HuH-7 (cell line): ENCODE measurements around the gene GPR137C.

ENCODE experiments used
- DNase-seq: peaks from one replicate; pipeline ENCODE4 v3.0.0; 2011; ENCODE audit warnings: low spot score

GPR137C gene, protein sequence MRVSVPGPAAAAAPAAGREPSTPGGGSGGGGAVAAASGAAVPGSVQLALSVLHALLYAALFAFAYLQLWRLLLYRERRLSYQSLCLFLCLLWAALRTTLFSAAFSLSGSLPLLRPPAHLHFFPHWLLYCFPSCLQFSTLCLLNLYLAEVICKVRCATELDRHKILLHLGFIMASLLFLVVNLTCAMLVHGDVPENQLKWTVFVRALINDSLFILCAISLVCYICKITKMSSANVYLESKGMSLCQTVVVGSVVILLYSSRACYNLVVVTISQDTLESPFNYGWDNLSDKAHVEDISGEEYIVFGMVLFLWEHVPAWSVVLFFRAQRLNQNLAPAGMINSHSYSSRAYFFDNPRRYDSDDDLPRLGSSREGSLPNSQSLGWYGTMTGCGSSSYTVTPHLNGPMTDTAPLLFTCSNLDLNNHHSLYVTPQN

DNA sequence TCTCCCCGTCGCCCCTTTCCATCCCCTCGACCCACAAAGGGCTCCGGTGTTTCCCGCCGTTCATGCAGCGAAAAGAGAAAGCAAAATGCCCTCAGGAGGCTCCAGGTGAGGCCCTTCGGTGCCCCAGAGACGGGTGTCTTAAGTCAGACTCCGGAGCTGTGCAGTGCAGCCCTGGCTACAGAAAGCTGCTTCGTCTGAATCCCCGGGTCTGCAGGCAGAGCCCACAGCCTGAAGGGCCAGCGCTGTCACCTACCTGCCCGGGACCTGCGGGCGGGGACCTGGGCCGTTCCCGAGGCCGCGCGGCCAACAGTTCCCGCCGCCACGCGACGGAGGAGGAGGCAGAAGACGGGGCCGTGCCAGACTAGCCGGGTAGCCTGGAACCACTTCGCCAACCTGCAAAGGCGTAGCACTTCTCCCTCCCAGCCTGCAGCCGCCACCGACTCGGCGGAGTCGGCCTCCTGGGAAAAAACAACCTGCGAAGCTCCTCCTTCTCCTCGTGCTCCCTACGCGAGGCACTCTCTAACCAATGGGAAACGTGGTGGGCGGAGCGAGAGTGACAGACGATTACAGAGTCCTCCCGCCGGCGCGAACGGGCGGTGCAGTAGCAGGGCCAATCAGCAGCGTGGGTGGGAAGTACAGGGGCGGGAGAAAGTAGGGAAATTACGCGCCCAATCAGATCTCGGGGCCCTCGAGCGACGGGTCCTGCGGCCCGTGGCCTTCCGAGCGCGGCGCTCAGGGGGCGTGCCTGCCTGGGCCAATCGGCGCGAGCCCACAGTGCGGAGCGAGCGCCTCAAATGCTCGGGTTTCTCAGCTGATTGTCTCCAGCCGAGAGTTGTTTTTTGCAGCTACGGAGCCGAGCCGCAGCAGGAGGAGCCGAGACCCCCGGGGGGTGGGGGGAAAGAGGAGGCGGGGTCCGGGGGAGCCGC, at the start of gene GPR137C, which contains the start of gene TXNDC16:
TSS of gene GPR137C (plus strand) at position 774 of the 926 bp plus-strand sequence. CDS start 312 bp downstream, outside the sequence.
TSS of gene TXNDC16 (minus strand) at position 443 of the 926 bp plus-strand sequence. CDS start 8,948 bp downstream, outside the sequence.
- DNase-seq, result peak; percentile 88

DNA sequence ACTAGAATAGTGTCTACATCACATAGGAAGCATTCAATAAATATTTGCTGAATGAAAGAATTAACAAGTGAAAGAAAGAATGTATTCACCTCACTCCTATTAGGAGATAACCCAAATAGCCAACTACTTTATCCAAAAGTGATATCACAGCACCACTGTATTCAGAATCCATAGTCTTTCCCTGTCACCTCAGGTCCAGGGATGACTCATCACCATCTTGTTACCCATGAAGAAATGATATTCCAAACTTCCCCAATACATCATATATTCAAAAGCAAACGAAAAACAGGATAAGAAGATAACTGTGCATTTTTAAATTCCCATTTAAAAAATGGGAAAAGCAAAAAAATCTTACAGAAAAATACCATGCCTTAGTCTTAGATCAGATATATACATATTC, 39.4 kb upstream of the GPR137C start:
- no peak for DNase-seq

DNA sequence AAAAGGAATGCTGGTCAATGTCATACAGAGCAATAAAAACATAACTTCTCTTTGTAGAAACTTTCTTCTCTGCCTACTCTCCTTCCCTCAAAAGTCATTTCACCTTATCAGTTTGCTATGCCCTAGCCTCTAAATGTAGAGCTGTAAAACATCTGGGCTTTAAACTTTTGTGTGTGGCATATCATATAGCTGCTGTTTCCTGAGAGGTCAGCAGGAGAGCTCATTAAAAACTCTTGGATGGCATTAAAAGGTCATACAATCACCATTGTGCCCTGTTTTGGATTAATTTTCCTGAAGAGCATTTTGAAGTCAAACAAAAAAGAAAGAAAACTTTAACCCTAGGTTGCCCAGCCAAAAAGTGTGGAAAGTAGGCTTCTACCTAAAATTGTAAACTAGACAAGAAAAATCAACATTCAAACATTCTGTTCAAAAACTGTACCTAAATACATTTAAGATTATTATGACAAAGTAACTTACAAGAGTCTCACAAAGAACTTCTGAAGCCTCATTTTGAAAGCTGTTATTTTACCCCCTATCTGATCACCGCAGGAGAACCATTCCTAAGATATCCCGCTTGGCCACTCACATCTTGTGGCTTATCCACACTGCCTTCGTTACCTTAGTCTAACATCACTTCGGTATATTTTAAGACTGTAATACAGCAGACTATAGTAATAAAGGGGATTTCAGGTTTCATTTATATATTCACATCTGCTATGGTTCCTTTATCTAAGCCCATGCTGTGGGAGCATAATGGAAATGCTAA, 38.4 kb upstream of the GPR137C start:
- no peak for DNase-seq

DNA sequence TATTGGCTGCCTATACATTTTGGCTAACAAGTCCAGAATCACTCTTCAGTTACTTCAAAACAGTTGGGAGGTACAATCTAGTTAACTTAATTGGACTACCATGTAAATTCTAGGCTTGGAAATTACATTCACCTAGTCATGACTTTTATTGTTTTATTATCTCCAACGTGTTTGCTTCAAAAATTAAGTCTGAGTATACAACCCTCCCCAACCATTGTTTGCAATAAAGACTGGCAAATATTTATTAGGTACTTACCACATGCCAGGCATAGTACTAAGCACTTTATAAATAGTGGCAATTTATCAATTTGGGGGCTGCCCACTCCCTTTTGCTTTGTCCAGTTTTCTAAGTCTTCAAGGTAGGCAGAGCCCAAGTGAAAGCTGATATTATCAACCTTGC, 30.6 kb upstream of the GPR137C start:
- DNase-seq, result no peak

DNA sequence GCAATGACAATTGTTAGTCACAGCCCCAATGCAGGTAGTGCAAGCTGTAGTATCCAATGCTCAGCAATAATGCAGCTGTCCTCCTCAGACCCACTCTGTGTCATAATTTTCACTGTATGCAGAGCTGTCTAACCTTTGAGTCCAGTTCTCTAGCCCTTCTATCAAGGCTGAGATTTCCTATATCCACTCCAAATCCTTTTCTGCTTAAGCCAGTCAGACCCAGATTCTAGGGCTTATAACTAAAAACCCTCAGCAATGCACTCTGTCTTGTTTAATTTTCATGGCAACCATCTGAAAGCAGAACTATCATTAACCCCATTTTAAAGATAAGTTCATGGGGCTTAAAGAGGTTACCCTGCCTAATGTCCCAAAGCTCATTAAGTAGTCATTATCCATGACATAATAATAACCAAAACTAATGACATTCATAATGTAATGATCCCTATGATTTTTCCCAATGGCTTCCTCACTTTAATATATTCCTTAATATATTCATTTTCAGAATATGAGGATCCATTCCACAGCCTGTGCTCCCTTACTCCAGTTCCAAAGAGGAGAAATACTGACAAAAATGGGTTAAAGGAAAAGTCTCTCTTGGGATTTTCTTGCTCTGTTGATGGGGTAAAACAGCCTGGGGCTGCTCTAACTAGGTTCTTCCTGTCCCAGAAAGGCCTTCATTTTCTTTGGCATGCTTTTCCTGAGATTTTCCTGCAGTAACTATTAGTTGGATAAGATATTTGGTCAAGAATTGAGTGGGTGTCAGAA, 29.9 kb upstream of the GPR137C start:
- DNase-seq, result no peak

DNA sequence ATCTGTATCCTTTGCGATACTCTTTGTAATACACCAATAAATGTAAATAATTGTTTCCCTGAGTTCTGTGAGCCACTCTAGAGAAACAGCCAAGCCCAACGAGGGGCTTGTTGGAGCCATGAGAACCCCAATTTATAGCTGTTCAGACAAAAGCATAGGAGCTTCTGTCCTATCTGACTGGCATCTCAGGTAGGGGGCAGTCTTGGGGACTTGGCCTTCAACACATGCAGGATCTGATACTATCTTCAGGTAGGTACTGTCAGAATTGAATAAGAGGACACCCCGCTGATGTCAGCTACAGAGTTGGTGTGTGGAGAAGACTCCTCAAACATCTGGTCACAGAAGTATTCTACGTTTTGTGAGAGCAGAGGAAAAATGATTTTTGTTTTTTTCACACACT, 25.6 kb upstream of the GPR137C start:
- DNase-seq, result no peak

DNA sequence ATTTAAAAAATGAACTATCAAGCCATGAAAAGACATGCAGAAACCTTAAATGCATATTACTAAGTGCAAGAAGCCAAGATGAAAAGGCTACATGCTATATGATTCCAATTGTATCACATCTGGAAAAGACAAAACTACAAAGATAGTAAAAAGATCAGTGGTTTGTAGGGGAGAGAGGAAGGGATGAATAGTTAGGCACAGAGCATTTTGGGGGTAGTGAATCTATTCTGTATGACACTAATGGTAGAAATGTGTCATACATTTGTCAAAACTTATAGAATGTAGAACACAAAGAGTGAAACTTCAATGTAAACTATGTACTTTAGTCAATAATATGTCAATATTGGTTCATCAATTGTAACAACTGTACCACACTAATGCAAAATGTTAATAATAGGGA, 21.2 kb upstream of the GPR137C start:
- no peak for DNase-seq

DNA sequence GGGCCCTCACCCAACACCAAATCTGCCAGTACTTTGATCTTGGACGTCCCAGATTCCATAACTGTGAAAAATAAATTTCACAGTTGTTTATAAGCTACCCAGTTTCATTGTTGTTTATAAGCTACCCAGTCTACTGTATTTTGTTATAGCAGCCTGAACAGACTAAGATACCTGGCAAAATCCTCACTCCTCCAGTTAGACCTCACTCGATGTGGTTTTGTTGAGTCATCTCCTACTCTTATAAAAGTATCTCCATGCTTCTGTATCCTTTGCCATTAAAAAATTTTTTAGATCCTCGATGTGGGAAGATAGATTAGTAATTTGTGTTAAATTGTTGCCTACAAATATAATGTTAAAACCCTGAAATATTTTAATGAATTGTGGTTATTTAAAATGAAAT, 16.4 kb upstream of the GPR137C start:
- no peak for DNase-seq

DNA sequence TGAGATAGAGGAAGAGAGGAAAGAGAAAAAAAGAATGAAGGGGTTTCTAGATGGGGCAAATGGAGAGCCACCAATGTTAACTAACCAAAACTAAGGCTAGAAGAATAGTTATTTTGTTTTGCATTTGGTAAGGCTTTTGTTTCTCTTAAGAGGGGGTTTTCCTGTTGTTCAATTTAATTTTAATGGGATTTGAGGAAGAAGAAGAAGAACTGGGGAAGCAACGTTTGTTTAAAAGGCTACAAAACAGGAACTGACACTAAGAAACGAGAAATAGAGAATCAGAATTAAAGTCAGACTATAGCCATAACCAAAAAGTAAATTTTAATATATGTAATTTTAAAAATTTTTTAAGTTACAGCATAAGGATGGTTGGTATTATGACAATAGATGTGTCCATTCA, 14.0 kb upstream of the GPR137C start:
- no peak for DNase-seq

DNA sequence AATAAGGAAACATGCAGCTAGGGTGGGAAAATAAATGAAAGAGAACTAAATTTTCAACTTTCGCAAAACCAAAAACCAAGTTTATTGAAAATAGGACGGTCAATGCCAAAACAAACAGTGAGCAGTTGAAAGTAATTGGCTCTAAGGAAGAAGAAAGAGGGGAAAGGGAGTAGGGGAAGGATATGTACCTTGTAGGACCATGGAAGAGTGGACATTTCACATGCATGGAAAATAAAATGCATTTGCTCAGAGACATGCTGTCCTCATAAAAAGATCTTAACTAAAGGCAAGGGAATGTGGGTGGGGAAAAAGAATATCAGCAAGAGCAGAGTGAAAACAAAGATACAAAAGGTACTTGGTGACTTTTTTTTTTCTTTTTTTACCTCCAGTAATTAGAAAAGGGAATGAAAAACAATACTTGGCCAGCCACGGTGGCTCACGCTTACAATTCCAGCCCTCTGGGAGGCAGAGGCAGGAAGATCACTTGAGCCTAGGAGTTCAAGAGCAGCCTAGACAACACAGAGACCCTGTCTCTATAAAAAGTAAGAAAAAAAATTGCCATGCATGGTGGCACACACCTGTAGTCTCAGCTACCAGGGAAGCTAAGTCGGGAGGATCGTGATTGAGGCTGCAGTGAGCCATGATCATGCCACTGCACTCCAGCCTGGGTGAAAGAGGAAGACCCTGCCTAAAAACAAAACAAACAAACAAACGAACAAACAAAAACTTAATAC, 6.9 kb upstream of the GPR137C start:
- no peak for DNase-seq

DNA sequence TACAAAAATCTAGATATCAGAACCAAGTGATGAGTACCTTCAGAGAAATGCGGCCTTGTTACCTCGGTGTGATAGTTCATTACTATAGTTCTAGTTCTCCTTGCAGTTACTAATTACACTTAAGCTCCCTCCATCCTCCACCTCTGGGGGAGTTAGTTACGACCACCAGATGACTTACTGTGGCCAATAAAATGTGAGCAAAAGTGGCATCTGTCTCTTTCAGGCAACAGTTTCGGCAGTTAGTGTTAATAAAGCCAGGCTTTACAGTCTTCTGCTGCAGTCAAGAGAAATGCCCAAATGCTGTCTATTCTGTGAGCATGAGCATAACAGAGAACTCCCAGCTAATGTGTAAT, 6.3 kb upstream of the GPR137C start:
- no peak for DNase-seq

DNA sequence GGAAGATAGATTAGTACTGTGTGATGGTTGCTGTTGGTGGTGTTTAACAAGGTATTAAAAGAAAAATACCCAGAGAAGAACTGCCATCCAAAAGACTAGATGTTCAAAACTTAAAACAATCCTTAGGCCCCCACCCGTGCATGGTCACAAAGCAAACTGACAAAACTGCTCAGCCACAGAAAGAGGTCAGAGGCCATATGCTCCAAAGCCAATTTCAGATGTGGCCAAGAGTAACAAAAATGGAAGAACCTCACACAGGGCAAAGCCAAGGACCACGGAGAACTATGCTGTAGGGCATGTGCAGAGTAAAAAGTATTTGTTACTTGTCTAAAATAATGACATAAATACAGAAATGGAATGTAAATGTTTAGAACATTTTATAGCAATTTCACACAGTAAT, 5.6 kb upstream of the GPR137C start:
- no peak for DNase-seq

DNA sequence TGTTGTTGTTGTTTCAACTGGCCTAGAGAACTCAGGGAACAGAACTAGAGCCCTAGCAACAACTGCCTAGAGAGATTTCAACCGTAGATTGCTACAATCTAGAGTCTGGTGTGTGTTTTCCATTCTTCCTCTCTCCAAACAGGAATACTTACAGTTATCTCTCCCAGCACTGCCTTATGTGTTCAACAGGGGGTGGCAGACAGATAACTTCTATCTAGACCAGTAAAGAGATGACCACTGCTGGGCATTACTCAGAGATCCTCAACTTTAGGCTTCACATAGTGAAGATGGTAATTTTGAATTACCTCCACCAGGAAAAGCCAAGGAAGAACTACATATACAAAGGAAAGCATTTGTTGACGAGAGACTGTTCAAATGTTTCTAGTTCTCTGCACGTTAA, 5.1 kb upstream of the GPR137C start:
- DNase-seq, result no peak

DNA sequence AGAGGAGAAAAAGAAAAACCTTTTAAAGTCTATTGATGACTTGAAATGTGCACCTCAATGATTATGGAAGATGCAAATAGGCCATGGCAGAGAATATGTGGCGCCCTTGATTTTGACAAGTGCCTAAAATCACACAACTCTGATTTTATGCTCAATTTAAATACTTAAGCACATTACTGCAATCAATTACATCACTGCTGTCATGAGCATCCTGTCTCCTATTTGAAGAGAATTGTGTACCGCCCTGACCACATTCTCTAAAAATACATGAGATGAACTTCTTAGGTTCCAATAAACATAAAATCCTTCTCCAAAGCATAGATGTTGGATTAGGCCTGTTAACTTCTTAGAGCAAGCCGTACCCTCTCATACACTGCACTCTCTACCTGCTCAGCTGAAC, 2.0 kb upstream of the GPR137C start:
- no peak for DNase-seq

DNA sequence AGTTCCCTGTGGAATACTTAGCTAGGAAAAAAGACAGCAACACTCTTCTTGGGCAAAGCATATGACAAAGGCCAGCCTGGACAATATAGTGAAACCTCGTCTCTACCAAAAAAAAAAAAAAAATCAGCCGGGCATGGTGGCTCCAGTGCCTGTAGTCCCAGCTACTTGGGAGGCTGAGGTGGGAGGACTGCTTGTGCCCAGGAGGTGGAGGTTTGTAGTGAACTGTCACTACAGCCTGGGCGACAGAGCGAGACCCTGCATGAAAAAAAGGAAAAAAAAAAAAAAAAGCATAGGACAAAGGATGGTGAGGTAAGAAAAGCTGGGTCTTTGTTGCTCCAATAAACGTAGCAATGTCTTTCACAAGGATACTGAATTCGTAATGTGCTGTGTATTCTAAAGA, 1.4 kb upstream of the GPR137C start:
- no peak for DNase-seq

DNA sequence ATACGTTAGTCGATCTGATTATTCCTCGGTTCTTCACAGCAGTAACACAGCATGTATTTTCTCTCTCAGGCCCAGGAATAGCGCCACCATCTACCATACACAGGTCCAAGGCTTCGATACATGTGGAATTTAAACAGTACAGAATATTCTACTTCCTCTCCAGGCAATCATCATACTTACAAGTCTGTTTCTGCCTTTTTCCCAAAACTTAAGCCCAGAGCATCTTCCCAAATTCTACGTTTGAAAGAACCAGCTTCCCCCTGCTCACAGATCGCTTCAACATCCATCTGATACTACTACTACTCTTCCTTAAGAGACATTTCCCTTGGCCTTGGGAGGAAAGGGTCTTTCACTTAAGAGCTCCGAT, 957 bp upstream of the GPR137C start:
- no peak for DNase-seq

DNA sequence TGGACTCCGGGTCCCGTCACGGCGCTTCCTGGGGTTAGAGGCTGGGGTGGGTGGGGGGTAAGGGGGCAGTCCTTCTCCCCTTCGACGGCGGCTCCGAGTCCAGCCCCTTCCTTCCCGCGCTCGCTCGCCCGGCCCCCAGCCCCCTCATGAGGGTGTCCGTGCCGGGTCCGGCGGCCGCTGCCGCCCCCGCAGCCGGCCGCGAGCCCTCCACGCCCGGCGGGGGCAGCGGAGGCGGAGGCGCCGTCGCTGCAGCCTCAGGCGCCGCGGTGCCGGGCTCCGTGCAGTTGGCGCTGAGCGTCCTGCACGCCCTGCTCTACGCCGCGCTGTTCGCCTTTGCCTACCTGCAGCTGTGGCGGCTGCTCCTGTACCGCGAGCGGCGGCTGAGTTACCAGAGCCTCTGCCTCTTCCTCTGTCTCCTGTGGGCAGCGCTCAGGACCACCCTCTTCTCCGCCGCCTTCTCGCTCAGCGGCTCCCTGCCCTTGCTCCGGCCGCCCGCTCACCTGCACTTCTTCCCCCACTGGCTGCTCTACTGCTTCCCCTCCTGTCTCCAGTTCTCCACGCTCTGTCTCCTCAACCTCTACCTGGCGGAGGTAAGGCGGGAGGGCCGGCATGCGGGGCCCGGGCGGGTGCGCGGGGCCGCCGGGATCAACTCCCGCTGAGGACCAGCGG, 500 bp downstream of the GPR137C start:
- DNase-seq, result peak; percentile 5

DNA sequence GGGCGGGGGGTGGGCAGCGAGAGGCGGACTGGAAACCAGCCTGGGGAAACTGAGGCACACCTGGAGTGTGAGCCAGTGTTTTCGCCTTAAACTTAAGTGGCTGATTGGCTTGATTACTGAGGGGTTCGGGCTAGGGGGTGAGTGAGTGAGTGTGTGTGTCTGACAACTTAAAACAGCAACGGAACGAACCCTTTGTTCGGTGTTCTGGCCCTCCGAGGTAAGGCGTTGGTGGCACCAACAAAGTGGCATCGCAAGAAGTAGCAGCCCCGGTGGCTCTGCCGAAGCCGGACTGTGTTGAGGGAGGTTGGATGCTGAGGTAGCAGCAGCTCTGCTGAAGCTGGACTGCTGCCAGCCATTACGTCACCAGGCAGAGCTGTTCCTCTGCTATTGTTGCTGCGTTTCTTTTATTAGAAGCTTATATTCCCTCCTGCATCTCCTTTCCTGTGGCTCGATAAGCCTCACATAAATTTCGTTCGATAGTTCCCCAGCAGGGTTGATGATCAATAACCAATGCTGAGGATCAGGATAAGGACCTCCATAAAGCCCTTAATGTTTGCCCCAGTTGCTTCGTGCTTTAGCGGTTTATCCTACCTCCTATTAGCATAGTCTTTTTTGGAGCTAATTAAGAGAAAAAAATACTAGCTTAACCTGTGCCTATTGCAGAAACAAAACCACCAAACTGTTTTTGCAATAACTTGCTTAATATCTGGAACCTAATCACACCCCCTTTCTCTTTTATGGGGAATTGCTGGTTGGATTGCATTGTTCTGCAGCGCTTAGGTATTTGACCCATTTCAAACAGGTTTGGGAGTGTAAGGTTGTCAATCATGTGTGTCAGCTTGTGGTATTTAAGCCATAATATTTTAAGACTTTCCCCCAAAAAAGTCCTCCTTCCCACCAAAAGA, 1.3 kb downstream of the GPR137C start:
- DNase-seq, result peak; percentile 17

DNA sequence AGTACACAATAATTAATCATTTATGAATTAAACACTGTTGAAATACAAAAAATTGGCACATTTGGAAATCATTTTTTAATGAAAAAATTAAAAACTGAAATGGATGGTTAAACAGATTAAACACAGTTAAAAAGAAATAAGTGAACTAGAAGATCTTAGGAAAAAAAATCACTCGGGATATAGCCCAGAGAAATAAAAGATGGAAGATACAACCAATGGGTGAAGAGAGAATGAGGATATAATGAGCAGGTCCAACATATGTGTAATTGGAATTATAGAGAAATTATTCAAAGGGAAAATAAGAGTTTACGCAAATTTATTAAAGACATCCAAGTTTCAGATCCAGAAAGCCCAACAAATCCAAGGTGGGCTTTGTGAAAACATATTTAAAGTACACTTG, 6.1 kb downstream of the GPR137C start:
- DNase-seq, result no peak
